GM10266 (cell line): ENCODE results near the gene OR2G3.

ENCODE experiments used
- DNase-seq: peaks from one replicate; pipeline ENCODE4 v3.0.0; 2012; ENCODE audit errors: extremely low spot score
- CTCF ChIP-seq: IDR thresholded peaks from 2 replicates; pipeline ENCODE4 v1.5.1; 2012; ENCODE audit warnings: mild to moderate bottlenecking, low read depth; ENCODE audit not compliant: control insufficient read depth, insufficient read depth; ENCODE audit errors: missing control alignments

OR2G3 gene

GRCh38 chr1:247605286-247605685 lies at the start of gene OR2G3:
Gene OR2G3 (plus strand): TSS chr1:247605586. CDS start chr1:247605586, 0 bp downstream.
- no peak for TF ChIP-seq CTCF
- DNase-seq, result no peak

DNA sequence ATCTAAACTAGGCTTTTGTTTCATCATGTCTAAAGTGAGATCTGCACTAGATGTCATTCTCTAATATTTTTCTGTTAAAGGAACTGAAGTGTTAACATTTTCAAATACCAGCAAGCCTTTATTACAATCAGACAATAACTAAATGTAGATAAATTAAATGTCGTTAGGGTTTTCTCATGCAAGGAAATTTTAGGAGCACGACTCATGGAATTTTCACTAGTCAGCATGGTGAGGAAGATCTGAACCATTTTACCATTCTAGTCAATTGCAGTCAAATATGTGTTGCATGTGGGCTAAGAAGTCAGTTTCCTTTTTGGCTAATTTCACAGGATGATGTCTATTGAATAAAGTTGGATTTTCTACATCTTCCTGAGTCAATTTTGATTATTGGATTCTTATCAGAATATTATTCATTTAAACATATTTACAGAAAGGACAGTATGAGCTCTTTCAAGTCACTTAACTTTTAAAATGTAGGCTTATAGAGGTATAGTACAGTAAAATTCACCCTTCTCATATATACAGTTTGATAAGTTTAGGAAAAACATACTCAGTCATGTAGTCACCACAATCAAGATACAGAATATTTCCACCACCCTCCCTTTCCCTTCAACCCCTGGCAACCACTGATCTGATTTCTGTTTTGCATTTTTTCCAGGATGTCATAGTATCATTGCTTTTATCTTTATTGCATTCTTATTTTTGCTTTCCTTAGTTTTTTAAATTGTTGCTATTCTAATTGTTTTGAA lies 47.3 kb upstream of the OR2G3 start:
- DNase-seq, result no peak
- no peak for TF ChIP-seq CTCF

DNA sequence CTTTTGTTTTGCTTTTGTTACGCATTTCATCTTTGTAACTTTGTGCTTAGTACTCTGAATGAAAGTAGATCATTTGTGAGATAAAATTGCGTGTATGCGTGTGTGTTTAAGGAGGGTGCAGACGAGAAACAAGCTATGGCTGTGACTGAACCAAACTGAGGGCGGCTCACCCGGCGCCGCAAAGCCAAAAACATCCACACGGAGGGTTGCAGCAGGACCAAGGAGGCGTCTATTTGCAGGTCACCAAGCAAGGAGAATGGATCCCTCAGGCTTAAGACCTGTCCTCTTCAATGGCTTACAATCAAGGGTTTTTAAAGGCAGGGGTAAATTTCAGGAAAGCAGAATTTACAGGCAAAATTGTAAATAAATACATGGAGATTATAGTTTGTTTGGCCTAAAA lies 43.7 kb upstream of the OR2G3 start:
- TF ChIP-seq CTCF, result no peak
- no peak for DNase-seq

GRCh38 chr1:247562198-247562597 lies 43.2 kb upstream of the OR2G3 start:
- TF ChIP-seq CTCF, result no peak
- DNase-seq, result no peak

DNA sequence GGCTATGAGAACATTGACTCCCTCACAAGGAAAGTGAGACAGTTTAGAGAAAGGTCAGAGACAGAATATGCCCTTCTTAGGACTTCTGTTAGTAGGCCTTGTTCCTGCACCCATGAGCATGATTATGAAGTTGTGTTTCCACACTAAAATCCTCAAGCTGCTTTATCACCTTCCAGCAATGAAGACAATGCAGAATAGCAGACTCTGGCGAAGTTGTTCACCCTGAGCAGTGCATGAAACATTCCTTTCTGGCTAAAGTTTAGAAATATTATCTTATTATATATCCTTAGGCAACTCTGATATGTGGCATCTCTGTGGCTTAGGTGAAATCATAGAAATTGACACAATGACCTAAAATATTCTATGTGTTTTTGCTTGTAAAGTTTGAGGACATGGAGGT lies 31.1 kb upstream of the OR2G3 start:
- no peak for TF ChIP-seq CTCF
- DNase-seq, result no peak

DNA sequence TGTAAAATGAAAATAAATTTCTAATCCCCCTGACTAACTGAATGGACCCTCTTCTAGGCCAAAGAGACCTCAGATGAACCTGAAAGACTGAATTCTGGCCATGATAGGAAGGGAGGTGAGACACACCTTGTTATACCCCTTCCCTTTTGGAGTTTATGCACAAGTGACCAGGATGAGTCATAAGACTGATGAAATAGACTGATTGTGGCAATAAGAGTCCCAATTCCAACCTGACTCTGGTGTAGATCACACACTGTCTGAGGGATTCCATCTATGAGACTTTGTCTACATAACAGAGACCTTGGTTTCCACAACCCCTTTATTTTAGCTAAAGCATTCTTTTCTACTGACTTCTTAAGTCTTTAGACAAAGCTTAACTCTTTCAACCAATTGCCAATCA lies 30.7 kb upstream of the OR2G3 start:
- TF ChIP-seq CTCF, result no peak
- DNase-seq, result no peak

DNA sequence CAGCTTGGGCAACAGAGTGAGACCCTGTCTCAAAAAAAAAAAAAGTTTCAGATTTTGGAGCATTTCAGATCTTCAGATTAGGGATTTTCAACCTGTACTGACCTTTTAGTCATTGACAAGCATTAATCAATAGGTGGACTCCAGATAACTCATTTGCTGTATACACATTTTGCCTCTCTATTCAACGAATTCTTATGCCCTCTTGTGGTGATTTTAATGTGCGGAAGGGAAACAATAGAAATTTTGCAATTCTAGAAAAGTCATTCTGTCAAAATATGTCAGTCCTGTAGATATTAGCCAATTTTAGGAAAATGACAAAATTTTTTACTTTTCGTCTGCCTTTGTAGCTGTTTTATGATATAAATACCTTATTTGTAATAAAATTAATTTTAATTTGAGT lies 28.9 kb upstream of the OR2G3 start:
- DNase-seq, result peak; percentile 24
- TF ChIP-seq CTCF, result peak; percentile 54
